OCI-LY1 (cell line): ENCODE results near the gene MARCHF10.

Experiments
- H2AFZ ChIP-seq: fragments of 200-600 bp; sonication (generic), shearing (Covaris generic); 2 replicates; pipeline ENCODE4 v1.6.0; 2014; ENCODE audit warnings: antibody characterized with exemption, mild to moderate bottlenecking, low read length
- H3F3A ChIP-seq: fragments of 200-600 bp; sonication (generic), shearing (Covaris generic); 2 replicates; pipeline ENCODE4 v1.6.0; 2014; ENCODE audit warnings: mild to moderate bottlenecking, antibody characterized with exemption, low read length, moderate library complexity; ENCODE audit not compliant: insufficient read depth
- H3K27ac ChIP-seq: fragments of 200-600 bp; sonication (generic); 2 replicates; pipeline ENCODE4 v1.5.1; 2014; ENCODE audit warnings: low read length, mixed run types, mild to moderate bottlenecking, low read depth; ENCODE audit not compliant: poor library complexity, severe bottlenecking
- H3K27me3 ChIP-seq: fragments of 200-600 bp; sonication (generic); 2 replicates; pipeline ENCODE4 v1.6.0; 2014; ENCODE audit warnings: antibody characterized with exemption, mild to moderate bottlenecking, low read length, moderate library complexity; ENCODE audit not compliant: insufficient read depth
- H3K36me3 ChIP-seq: fragments of 200-600 bp; sonication (generic); 2 replicates; pipeline ENCODE4 v1.6.1; 2014; ENCODE audit warnings: mild to moderate bottlenecking, antibody characterized with exemption, low read length, moderate library complexity, mixed read lengths; ENCODE audit not compliant: insufficient read depth
- H3K4me1 ChIP-seq: fragments of 200-600 bp; sonication (generic); 2 replicates; pipeline ENCODE4 v1.5.1; 2014; ENCODE audit warnings: mild to moderate bottlenecking, low read length, moderate library complexity; ENCODE audit not compliant: insufficient read depth, severe bottlenecking
- H3K4me2 ChIP-seq: fragments of 200-600 bp; sonication (generic), shearing (Covaris generic); 2 replicates; pipeline ENCODE4 v1.6.1; 2014; ENCODE audit warnings: low read length
- H3K4me3 ChIP-seq: fragments of 200-600 bp; sonication (generic); 2 replicates; pipeline ENCODE4 v1.5.1; 2014; ENCODE audit warnings: low read length, low read depth, mild to moderate bottlenecking, mixed read lengths; ENCODE audit not compliant: poor library complexity, severe bottlenecking
- H3K79me2 ChIP-seq: fragments of 200-600 bp; shearing (Covaris generic); 2 replicates; pipeline ENCODE4 v1.6.1; 2016; ENCODE audit warnings: mixed run types, low read length, mixed read lengths; ENCODE audit not compliant: insufficient read depth
- H3K9ac ChIP-seq: fragments of 200-600 bp; sonication (generic), shearing (Covaris generic); 2 replicates; pipeline ENCODE4 v1.6.1; 2014; ENCODE audit warnings: mild to moderate bottlenecking, low read length, mixed read lengths
- H3K9me2 ChIP-seq: fragments of 200-600 bp; sonication (generic), shearing (Covaris generic); 2 replicates; pipeline ENCODE4 v1.6.1; 2014; ENCODE audit warnings: low read depth, mild to moderate bottlenecking, low read length, mixed read lengths
- H3K9me3 ChIP-seq: fragments of 200-600 bp; shearing (Covaris generic); 2 replicates; pipeline ENCODE4 v1.6.1; 2014; ENCODE audit warnings: low read length, mixed read lengths
- H4K20me1 ChIP-seq: fragments of 200-600 bp; sonication (generic), shearing (Covaris generic); 2 replicates; pipeline ENCODE4 v1.6.0; 2016; ENCODE audit warnings: mild to moderate bottlenecking, low read length; ENCODE audit not compliant: insufficient read depth
- CTCF ChIP-seq: fragments of 200-600 bp; sonication (generic), shearing (Covaris generic); IDR thresholded peaks from 2 replicates; pipeline ENCODE4 v1.5.1; 2017; ENCODE audit warnings: mild to moderate bottlenecking, antibody characterized with exemption, low read length, moderate library complexity, mixed read lengths
- EZH2 ChIP-seq: fragments of 200-600 bp; sonication (generic), shearing (Covaris generic); IDR thresholded peaks from 2 replicates; pipeline ENCODE4 v1.8.0; 2017; ENCODE audit warnings: borderline replicate concordance, mixed run types, mild to moderate bottlenecking, antibody characterized with exemption, low read length, moderate library complexity, mixed read lengths

Gene MARCHF10

GRCh38 chr17:62675701-62676100 lies 132.4 kb downstream of the MARCHF10 start:
- no peak overlapping the region for H2AFZ ChIP-seq
- H3F3A ChIP-seq: no peaks in the 10 kb centered on the region
- no peaks in the 10 kb centered on the region for H3K9me2 ChIP-seq
- no peak overlapping the region for H3K4me3 ChIP-seq
- no peak overlapping the region for H3K9ac ChIP-seq
- TF ChIP-seq EZH2 (no peak), CTCF (no peak)
- 0 out of 2 replicates have a peak, but pooled peaks cover 6% of the 10 kb centered on the region for H3K27me3 ChIP-seq
- H3K9me3 ChIP-seq: no peaks in the 10 kb centered on the region
- no peak overlapping the region for H3K4me2 ChIP-seq
- no peaks in the 10 kb centered on the region for H3K79me2 ChIP-seq
- H3K4me1 ChIP-seq: peaks cover 8% of the 10 kb centered on the region
- H4K20me1 ChIP-seq: no peaks in the 10 kb centered on the region
- no peaks in the 10 kb centered on the region for H3K36me3 ChIP-seq
- H3K27ac ChIP-seq: no peak overlapping the region

GRCh38 chr17:62675260-62675659 lies 132.9 kb downstream of the MARCHF10 start:
- 0 out of 2 replicates have a peak, but pooled peaks cover 6% of the 10 kb centered on the region for H3K27me3 ChIP-seq
- no peaks in the 10 kb centered on the region for H3K9me2 ChIP-seq
- no peak overlapping the region for H3K9ac ChIP-seq
- no peaks in the 10 kb centered on the region for H3K79me2 ChIP-seq
- TF ChIP-seq EZH2: no peak
- TF ChIP-seq CTCF: no peak
- H3K4me1 ChIP-seq: peaks cover 12% of the 10 kb centered on the region
- no peaks in the 10 kb centered on the region for H3K36me3 ChIP-seq
- H3K9me3 ChIP-seq: no peaks in the 10 kb centered on the region
- no peak overlapping the region for H3K27ac ChIP-seq
- no peaks in the 10 kb centered on the region for H3F3A ChIP-seq
- no peaks in the 10 kb centered on the region for H4K20me1 ChIP-seq
- H3K4me2 ChIP-seq: no peak overlapping the region
- H2AFZ ChIP-seq: no peak overlapping the region
- no peak overlapping the region for H3K4me3 ChIP-seq

GRCh38 chr17:62674841-62675240 lies 133.3 kb downstream of the MARCHF10 start:
- no peak overlapping the region for H3K27ac ChIP-seq

More at GRCh38 chr17:62674841-62675240, 133.3 kb downstream of the MARCHF10 start:
- H3K9me2 ChIP-seq: no peaks in the 10 kb centered on the region
- TF ChIP-seq CTCF: no peak
- TF ChIP-seq EZH2: no peak
- no peaks in the 10 kb centered on the region for H3K79me2 ChIP-seq
- H3K4me1 ChIP-seq: peaks cover 17% of the 10 kb centered on the region
- H3K36me3 ChIP-seq: no peaks in the 10 kb centered on the region
- no peak overlapping the region for H2AFZ ChIP-seq
- no peaks in the 10 kb centered on the region for H3K9me3 ChIP-seq
- no peaks in the 10 kb centered on the region for H4K20me1 ChIP-seq
- no peak overlapping the region for H3K4me3 ChIP-seq
- no peak overlapping the region for H3K4me2 ChIP-seq
- H3K27me3 ChIP-seq: 0 out of 2 replicates have a peak, but pooled peaks cover 6% of the 10 kb centered on the region
- H3F3A ChIP-seq: no peaks in the 10 kb centered on the region
- no peak overlapping the region for H3K9ac ChIP-seq
